Measurements from ENCODE around the gene ITGB4.
"Not testable (repeated sequence)": the region's sequence is repeated elsewhere in the genome, so short reads cannot be mapped to it uniquely, and the experiment has no call there.

Gene ITGB4

DNA sequence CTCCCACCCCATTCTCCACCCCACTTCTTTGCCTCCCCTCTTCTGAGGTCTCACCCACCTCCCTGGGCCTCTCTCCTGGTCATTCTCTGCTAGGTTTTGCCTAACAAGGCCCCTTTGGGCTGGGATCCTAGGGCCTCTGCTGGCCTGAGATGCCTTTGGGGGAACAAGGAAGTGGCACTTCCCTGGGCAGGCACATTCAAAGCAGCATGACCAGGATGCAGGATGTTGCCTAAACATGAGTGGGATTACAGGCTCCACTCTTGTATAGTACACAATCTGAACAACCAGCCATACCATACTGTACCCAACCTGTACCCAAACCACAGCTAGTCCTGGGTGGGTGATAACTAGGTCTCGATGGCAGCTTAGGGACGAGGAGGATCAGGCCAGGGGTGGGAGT, 34.7 kb downstream of the ITGB4 start:
- no peak for DNase-seq (ENCODE audit: extremely low spot score)
- ChIA-PET CTCF (interaction anchor here (0.7 to 1.0 kb wide), 3 partner anchors 8 to 123 kb away, joined by 3 read pairs; partner anchors contain the start of gene SMIM5), POLR2A (interaction anchor here (1.3 to 1.5 kb wide), 2 partner anchors 8 to 24 kb away, joined by 4 read pairs; no protein-coding TSS in a partner anchor)
- TF ChIP-seq NFRKB (IDR thresholded peaks at IDR 0.05): no peak
- no peak for TF ChIP-seq CTBP1 (IDR thresholded peaks at IDR 0.05; ENCODE audit: borderline replicate concordance)
- TF ChIP-seq SP1 (IDR thresholded peaks at IDR 0.05): no peak
- TF ChIP-seq HDGF (IDR thresholded peaks at IDR 0.05; ENCODE audit: borderline replicate concordance): no peak
- no peak for TF ChIP-seq BHLHE40 (IDR thresholded peaks at IDR 0.05; ENCODE audit: borderline replicate concordance)
- no peak for TF ChIP-seq ZNF384 (IDR thresholded peaks at IDR 0.05)
- no peak for TF ChIP-seq FOXA1 (IDR thresholded peaks at IDR 0.05)
- TF ChIP-seq LEF1 (IDR thresholded peaks at IDR 0.05; ENCODE audit: borderline replicate concordance): no peak
- TF ChIP-seq TARDBP (IDR thresholded peaks at IDR 0.05): no peak
- TF ChIP-seq FOXM1 (IDR thresholded peaks at IDR 0.05; ENCODE audit: borderline replicate concordance): no peak
- TF ChIP-seq ARNT (IDR thresholded peaks at IDR 0.05): no peak
- no peak for TF ChIP-seq ELF4 (IDR thresholded peaks at IDR 0.05)
- TF ChIP-seq FOXK2 (IDR thresholded peaks at IDR 0.05): no peak
- TF ChIP-seq L3MBTL2 (conservative IDR thresholded peaks at IDR 0.05): no peak
- no peak for TF ChIP-seq SUZ12 (IDR thresholded peaks at IDR 0.05)
- TF ChIP-seq, protein P1, sequence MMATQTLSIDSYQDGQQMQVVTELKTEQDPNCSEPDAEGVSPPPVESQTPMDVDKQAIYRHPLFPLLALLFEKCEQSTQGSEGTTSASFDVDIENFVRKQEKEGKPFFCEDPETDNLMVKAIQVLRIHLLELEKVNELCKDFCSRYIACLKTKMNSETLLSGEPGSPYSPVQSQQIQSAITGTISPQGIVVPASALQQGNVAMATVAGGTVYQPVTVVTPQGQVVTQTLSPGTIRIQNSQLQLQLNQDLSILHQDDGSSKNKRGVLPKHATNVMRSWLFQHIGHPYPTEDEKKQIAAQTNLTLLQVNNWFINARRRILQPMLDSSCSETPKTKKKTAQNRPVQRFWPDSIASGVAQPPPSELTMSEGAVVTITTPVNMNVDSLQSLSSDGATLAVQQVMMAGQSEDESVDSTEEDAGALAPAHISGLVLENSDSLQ (IDR thresholded peaks at IDR 0.05): no peak

DNA sequence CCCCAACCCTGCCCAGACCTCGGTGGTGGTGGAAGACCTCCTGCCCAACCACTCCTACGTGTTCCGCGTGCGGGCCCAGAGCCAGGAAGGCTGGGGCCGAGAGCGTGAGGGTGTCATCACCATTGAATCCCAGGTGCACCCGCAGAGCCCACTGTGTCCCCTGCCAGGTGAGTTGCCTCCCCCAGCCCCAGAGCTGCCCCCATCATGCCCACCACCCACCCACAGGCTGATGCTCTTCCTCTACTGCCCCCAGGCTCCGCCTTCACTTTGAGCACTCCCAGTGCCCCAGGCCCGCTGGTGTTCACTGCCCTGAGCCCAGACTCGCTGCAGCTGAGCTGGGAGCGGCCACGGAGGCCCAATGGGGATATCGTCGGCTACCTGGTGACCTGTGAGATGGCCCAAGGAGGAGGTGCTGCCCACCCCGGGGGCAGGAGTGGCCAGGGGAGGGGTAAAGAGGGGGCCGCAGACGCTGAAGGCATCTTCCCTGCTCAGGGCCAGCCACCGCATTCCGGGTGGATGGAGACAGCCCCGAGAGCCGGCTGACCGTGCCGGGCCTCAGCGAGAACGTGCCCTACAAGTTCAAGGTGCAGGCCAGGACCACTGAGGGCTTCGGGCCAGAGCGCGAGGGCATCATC, 35.3 kb downstream of the ITGB4 start:
- CTCF ChIA-PET: interaction anchor here (0.7 to 1.0 kb wide), 3 partner anchors 9 to 124 kb away, joined by 3 read pairs; partner anchors contain the start of gene SMIM5
- POLR2A ChIA-PET: no interaction called here
- no peak for DNase-seq (ENCODE audit: extremely low spot score)
- TF ChIP-seq BHLHE40 (IDR thresholded peaks at IDR 0.05; ENCODE audit: borderline replicate concordance) (no peak), NFRKB (IDR thresholded peaks at IDR 0.05) (no peak), HDGF (IDR thresholded peaks at IDR 0.05; ENCODE audit: borderline replicate concordance) (no peak), ELF4 (IDR thresholded peaks at IDR 0.05) (no peak), FOXK2 (IDR thresholded peaks at IDR 0.05) (no peak), LEF1 (IDR thresholded peaks at IDR 0.05; ENCODE audit: borderline replicate concordance) (no peak), ARNT (IDR thresholded peaks at IDR 0.05) (no peak), ZNF384 (IDR thresholded peaks at IDR 0.05) (no peak), TARDBP (IDR thresholded peaks at IDR 0.05) (no peak), FOXM1 (IDR thresholded peaks at IDR 0.05; ENCODE audit: borderline replicate concordance) (no peak)

DNA sequence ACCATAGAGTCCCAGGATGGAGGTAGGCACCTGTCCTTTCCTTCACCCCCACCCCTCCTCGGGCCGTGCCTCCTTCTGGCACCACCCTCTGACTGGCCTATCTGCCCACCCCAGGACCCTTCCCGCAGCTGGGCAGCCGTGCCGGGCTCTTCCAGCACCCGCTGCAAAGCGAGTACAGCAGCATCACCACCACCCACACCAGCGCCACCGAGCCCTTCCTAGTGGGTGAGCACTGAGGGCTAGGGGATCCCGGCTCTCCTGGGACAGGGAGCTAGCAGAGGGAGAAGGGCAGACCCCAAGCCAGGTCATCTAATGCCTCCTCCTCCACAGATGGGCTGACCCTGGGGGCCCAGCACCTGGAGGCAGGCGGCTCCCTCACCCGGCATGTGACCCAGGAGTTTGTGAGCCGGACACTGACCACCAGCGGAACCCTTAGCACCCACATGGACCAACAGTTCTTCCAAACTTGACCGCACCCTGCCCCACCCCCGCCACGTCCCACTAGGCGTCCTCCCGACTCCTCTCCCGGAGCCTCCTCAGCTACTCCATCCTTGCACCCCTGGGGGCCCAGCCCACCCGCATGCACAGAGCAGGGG, 35.9 kb downstream of the ITGB4 start:
- DNase-seq (ENCODE audit: extremely low spot score): no peak
- POLR2A ChIA-PET: no interaction called here
- CTCF ChIA-PET: no interaction called here

DNA sequence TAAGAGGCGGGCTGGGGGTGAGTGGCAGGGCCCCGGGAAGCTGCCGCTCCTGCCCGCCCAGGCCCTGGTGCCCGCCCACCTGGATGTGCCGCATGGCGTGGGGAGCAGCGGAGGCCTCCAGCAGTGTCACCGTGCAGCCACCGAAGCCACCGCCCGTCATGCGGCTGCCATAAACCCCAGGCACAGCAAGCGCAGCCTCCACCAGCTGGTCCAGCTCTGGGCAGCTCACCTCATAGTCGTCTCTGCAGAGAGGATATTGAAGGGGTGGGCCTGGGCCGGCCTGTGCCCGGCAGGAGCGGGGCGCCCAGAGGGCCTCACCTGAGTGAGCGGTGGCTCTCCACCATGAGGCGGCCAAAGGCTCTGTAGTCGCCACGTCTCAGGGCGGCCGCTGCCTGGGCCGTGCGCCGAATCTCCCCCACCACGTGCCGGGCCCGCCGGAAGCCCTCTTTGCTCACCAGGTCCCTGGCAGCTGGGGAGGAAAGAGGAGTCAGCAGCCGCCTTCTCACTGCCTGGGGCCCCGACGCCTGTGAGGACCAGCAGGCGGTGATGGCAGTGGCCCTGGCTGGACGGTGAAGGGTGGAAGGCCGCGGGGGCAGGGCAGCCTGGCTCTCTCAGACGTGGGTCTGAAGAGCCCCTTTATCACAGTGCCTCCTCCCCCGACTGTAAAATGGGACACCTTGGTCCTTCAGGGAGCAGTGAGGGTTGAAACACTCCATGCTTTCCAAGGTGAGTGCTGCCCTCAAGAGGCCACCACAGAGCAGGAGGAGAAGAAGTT, 37.1 kb downstream of the ITGB4 start:
- ChIA-PET CTCF (interaction anchor here (2.3 kb wide), 1 partner anchor 8 kb away, joined by 12 read pairs; no protein-coding TSS in a partner anchor), POLR2A (interaction anchor here (1.2 kb wide), 1 partner anchor 22 kb away, joined by 3 read pairs; no protein-coding TSS in a partner anchor)
- no peak for DNase-seq (ENCODE audit: extremely low spot score)
- TF ChIP-seq ZNF384 (IDR thresholded peaks at IDR 0.05) (no peak), L3MBTL2 (conservative IDR thresholded peaks at IDR 0.05) (no peak), NFRKB (IDR thresholded peaks at IDR 0.05) (no peak), FOXA1 (IDR thresholded peaks at IDR 0.05) (no peak)

More for the DNA sequence above, 35.9 kb downstream of the ITGB4 start:
- TF ChIP-seq CTBP1 (IDR thresholded peaks at IDR 0.05; ENCODE audit: borderline replicate concordance): no peak
- TF ChIP-seq LEF1 (IDR thresholded peaks at IDR 0.05; ENCODE audit: borderline replicate concordance): no peak
- TF ChIP-seq ELF4 (IDR thresholded peaks at IDR 0.05): no peak
- no peak for TF ChIP-seq SUZ12 (IDR thresholded peaks at IDR 0.05)
- no peak for TF ChIP-seq BHLHE40 (IDR thresholded peaks at IDR 0.05; ENCODE audit: borderline replicate concordance)
- no peak for TF ChIP-seq TARDBP (IDR thresholded peaks at IDR 0.05)
- no peak for TF ChIP-seq ARNT (IDR thresholded peaks at IDR 0.05)
- no peak for TF ChIP-seq FOXA1 (IDR thresholded peaks at IDR 0.05)
- TF ChIP-seq HDGF (IDR thresholded peaks at IDR 0.05; ENCODE audit: borderline replicate concordance): no peak
- no peak for TF ChIP-seq SP1 (IDR thresholded peaks at IDR 0.05)
- no peak for TF ChIP-seq FOXM1 (IDR thresholded peaks at IDR 0.05; ENCODE audit: borderline replicate concordance)

DNA sequence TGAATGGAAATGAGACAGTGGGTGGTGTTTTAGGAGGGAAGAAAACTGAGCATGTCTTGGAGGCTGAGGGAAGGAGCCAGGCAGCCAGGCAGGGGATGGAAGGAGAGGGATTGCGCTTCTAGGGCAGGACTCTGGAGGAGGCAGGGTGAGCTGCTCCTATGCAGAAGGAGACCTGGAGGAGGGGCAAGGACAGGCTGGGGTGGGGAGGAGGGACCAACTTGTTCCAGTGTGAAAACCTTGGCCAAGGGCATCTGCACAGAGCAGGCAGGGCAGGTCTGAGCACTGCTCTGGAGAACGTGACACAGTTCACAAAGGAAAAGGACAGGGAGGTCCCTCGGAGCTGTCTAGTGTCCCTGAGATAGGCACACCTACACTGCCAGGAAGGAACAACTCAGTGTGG, 38.2 kb downstream of the ITGB4 start:
- no peak for DNase-seq (ENCODE audit: extremely low spot score)
- ChIA-PET POLR2A (interaction anchor here (1.1 to 1.4 kb wide), 4 partner anchors 16 to 24 kb away, joined by 3 to 9 read pairs (median 4); a partner anchor contains a TSS), CTCF (interaction anchor here (1.3 to 2.3 kb wide), 2 partner anchors 9 to 11 kb away, joined by 3 to 12 read pairs; no protein-coding TSS in a partner anchor)
- TF ChIP-seq FOXK2 (IDR thresholded peaks at IDR 0.05): no peak

DNA sequence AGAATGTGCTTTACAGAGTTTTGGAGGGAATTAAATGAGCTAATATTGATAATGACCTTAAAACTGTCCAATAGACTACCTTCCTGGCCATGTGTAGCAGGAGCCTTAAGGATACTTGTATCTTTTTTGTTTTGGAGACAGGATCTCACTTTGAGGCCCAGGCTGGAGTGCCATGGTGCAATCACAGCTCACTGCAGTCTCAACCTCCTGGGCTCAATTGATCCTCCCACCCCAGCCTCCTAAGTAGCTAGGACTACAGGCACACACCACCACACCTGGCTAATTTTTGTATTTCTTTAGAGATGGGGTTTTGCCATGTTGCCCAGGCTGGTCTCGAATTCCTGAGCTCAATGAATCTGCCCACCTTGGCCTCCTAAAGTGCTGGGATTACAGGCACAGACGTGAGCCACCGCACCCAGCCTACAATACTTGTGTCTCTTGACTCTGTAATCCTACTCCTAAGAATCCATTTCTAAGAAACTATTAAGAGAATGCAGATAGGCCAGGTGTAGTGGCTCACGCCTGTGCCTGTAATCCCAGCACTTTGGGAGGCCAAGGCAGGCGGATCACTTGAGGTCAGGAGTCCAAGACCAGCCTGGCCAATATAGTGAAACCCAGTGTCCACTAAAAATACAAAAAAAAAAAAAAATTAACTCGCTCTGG, 38.9 kb downstream of the ITGB4 start:
- ChIA-PET POLR2A (interaction anchor here (1.1 to 1.4 kb wide), 4 partner anchors 16 to 23 kb away, joined by 3 to 9 read pairs (median 4); a partner anchor contains a TSS), CTCF (interaction anchor here (1.3 to 2.3 kb wide), 2 partner anchors 10 to 12 kb away, joined by 3 to 12 read pairs; no protein-coding TSS in a partner anchor)

More for the DNA sequence above, 38.9 kb downstream of the ITGB4 start:
- DNase-seq (ENCODE audit: extremely low spot score): not testable (repeated sequence)

All from HEK293T (cell line).